ENCODE results near the gene AGBL4.

DNA sequence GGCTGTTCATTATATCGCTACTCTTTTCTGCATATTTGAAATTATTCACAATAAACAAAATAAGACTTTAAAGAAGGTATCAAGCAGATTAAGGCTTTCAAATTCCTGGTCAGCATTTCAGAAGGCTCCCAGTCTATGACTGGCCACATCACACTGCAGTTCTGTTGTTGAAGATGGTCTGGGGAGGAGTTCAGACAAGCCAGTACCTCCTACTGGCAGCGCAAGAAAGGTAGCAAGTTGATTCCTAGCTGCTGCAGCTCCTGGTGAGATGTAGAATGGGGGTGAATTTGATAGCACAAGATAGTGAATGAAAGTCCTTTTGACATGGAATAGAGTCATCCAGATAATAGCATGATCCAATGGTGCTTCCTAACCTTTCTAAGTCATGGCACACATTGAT lies 1158.8 kb downstream of the AGBL4 start:
- no peak for TF ChIP-seq POLR2AphosphoS5 (IDR thresholded peaks at IDR 0.05; ENCODE audit: low read depth, low read length)
- no peak for TF ChIP-seq TAF1 (IDR thresholded peaks at IDR 0.05; ENCODE audit: borderline replicate concordance, low read depth, low read length)

All from GM12892 (cell line).